Measurements from ENCODE around the gene DNAAF1.

DNA sequence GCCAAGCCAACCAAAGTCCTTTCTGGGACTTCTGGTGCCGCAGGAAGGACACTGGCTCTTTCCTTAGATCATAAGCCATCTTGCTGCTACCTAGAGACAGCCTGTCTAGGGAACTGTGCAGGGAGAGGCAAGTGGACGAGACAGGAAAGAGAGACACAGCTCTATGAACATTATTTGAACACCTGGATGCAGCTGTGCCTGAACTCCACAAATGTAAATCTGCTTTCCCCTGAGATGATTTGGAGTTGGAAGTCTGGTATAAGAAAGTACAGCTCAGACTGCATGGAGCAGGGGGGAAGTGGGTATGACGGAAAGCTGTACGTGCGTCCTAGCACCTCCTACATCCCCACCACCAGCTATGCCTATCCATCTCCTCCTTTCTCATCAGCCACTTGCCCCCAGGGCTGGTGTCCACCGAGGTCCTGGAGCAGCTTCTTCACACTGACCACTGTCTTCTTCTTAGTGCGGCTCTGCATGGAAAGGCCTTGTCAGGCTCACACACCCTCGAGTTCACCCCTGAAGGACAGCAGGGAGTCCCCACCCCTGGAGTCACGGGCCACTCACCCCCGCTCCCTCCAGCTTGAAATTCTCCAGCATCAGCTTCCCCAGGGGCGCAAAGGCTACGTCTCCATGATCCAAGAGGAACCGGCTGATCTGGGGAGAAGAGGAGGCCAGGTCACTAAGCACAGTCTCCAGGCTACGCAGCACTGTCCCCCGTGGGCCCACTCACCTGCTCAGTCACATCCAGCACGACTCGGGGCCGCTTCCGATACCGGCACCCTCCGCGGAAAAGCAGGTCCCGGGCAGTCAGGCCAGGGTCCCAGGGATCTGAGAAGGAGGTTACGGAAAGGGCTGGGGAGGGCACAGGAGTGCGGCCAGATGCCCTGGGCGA, 37.8 kb downstream of the DNAAF1 start:
- TF ChIP-seq POLR2AphosphoS5 (IDR thresholded peaks at IDR 0.05; ENCODE audit: low read depth, low read length) (no peak), POLR2A (IDR thresholded peaks at IDR 0.05; ENCODE audit: low read depth, low read length) (no peak)

Data from GM12892 (cell line).